T-cell (primary cell): ENCODE data around the gene TCAIM. TPM values are rescaled to one million over a fixed set of nuclear protein-coding genes. Genes with fewer than 3 reads are reported as not detected.

Source experiments
- ATAC-seq, 4 experiments: fragments of 200-7000 bp in 3 of 4; fragments of 150-1000 bp in 1 of 4; cut with Tn5 transposase; replicated peaks in 1 of 4; 1 replicate in 3 of 4; 2 replicates in 1 of 4; pipeline ENCODE4 v1.10.0; 2021; ENCODE audit warnings: moderate library complexity in 3 of 4, mild to moderate bottlenecking in 2 of 4, moderate number of reproducible peaks in 1 of 4
- CTCF ChIA-PET, 2 donors: fragments of 300-600 bp; sonication (Branson Sonifier 250); formaldehyde crosslinking; loops; one replicate each; lab custom pipeline; 2022; ENCODE audit warnings: antibody characterized with exemption in 2 of 2; lab: Charles Lee
- POLR2A ChIA-PET, 2 donors: fragments of 300-600 bp; sonication (Branson Sonifier 250); formaldehyde crosslinking; loops; one replicate each; lab custom pipeline; 2022; ENCODE audit warnings: antibody characterized with exemption in 2 of 2; lab: Charles Lee
- DNase-seq, 35 experiments: peaks; one replicate each; pipeline versions ENCODE4 v3.0.0 to v3.0.0-alpha.2; 2013 to 2023
- H3K27ac ChIP-seq: one replicate; pipeline ENCODE4 v1.5.1; 2013; ENCODE audit warnings: low read length
- H3K27me3 ChIP-seq, 2 experiments: replicated peaks in 1 of 2; 1 replicate in 1 of 2; 2 replicates in 1 of 2; pipeline versions ENCODE4 v1.6.1 to v1.7.0; 2013; ENCODE audit warnings: low read length in 1 of 2, mixed read lengths in 1 of 2; ENCODE audit not compliant: control insufficient read depth in 2 of 2, insufficient read depth in 2 of 2; ENCODE audit errors: extremely low read depth in 1 of 2
- H3K36me3 ChIP-seq, 2 donors: 1 replicate in 1 of 2; 2 replicates in 1 of 2; pipeline versions ENCODE4 v1.6.1 to v1.7.0; 2013; ENCODE audit warnings: low read length in 1 of 2; ENCODE audit not compliant: control insufficient read depth in 2 of 2, insufficient read depth in 1 of 2; ENCODE audit errors: extremely low read depth in 1 of 2
- H3K4me1 ChIP-seq, 2 experiments: 1 replicate in 1 of 2; 2 replicates in 1 of 2; pipeline versions ENCODE4 v1.6.1 to v1.7.0; 2013; ENCODE audit warnings: low read length in 2 of 2, mixed read lengths in 1 of 2; ENCODE audit not compliant: insufficient read depth in 2 of 2, control insufficient read depth in 1 of 2; ENCODE audit errors: extremely low read depth in 1 of 2
- H3K4me3 ChIP-seq, 2 donors: 1 replicate in 1 of 2; 2 replicates in 1 of 2; pipeline versions ENCODE4 v1.5.1 to v1.7.0; 2013; ENCODE audit warnings: mild to moderate bottlenecking in 2 of 2, low read length in 1 of 2, moderate library complexity in 1 of 2; ENCODE audit not compliant: control insufficient read depth in 1 of 2; ENCODE audit errors: extremely low read depth in 1 of 2
- H3K9me3 ChIP-seq: 2 replicates; pipeline ENCODE4 v1.7.0; 2013
- H3K27ac Mint-ChIP-seq, 2 donors: one replicate each; pipeline ENCODE4 v1.8.0; 2020 to 2021; ENCODE audit warnings: mild to moderate bottlenecking in 2 of 2, mixed read lengths in 2 of 2
- H3K27me3 Mint-ChIP-seq, 2 donors: one replicate each; pipeline ENCODE4 v1.8.0; 2021 to 2022; ENCODE audit warnings: mixed read lengths in 2 of 2
- H3K36me3 Mint-ChIP-seq: one replicate; pipeline ENCODE4 v1.8.0; 2021; ENCODE audit warnings: mixed read lengths
- H3K4me1 Mint-ChIP-seq, 3 donors: one replicate each; pipeline ENCODE4 v1.8.0; 2020 to 2022; ENCODE audit warnings: mixed read lengths in 3 of 3, mild to moderate bottlenecking in 1 of 3
- H3K4me3 Mint-ChIP-seq, 3 donors: one replicate each; pipeline ENCODE4 v1.8.0; 2020 to 2022; ENCODE audit warnings: mild to moderate bottlenecking in 3 of 3, mixed read lengths in 3 of 3, moderate library complexity in 3 of 3
- H3K9me3 Mint-ChIP-seq, 3 donors: one replicate each; pipeline ENCODE4 v1.8.0; 2020 to 2022; ENCODE audit warnings: mixed read lengths in 3 of 3
- WGBS: methylation state at CpG from one replicate; pipeline ENCODE4 v1.1.5; 2013; ENCODE audit warnings: missing lambda C conversion rate; ENCODE audit not compliant: insufficient coverage; 5-methylcytosine and 5-hydroxymethylcytosine counted together
- total RNA-seq, 35 experiments: library from RNA in 6 of 35; stranded (reverse) in 6 of 35; fragments of 120-200 nt in 1 of 35; gene quantifications; one replicate each; pipeline versions ENCODE4 v1.2.1 to v1.2.4 and lab custom pipeline; 2013 to 2026

The TCAIM gene
- total RNA-seq, 5 donors from 2014 or later (not counting 1 experiment from before 2014, with no cell fraction given) = 8.4 to 16.5 (median 13.4) TPM

DNA sequence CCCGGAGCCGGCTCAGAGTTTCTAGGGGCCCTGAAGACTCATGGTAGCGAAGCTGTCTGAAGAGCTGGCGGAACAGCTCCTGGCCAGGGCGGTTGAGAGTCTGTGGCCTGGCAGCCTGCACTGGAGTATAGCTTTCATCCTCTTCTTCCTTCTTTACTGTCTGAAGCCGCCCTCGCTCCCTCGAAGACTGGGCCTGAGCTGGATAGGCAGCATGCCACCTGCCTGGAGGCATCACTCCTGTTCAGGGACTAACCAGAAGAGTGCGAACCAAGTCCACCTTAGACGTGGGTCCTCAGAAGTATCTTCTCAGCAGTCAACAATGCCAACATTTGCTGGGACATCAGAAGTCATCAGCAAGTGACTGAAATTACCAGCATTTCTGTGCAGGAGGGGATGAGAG, 116.8 kb downstream of the TCAIM start:
- Mint-ChIP-seq H3K4me3 (no peak overlapping the region), H3K27me3 (no peaks in the 10 kb centered on the region), H3K36me3 (peaks cover 64% of the 10 kb centered on the region), H3K27ac (no peak overlapping the region), H3K4me1 (peaks cover 2 to 6% (median 2%) of the 10 kb centered on the region in 3 donors), H3K9me3 (peaks cover 0 to 9% (median 2%) of the 10 kb centered on the region in 3 donors)
- peaks cover 25 to 57% of the 10 kb centered on the region in 2 donors for H3K36me3 ChIP-seq
- no peak overlapping the region for H3K27ac ChIP-seq
- no peaks in the 10 kb centered on the region for H3K9me3 ChIP-seq
- no peak for ATAC-seq
- H3K4me3 ChIP-seq = no peak overlapping the region
- CTCF ChIA-PET = no interaction called here
- no peaks in the 10 kb centered on the region for H3K27me3 ChIP-seq
- no peak for DNase-seq
- H3K4me1 ChIP-seq = no peaks in the 10 kb centered on the region
- WGBS = 100% methylated on average over 9 of the region's 10 CpGs
- POLR2A ChIA-PET = no interaction called here

Other genes with a start within 250 kb of the TCAIM start
- not detected for gene TOPAZ1, start 96.9 kb upstream of the TCAIM start, total RNA-seq
- gene ZNF445, start 138.9 kb downstream of the TCAIM start, total RNA-seq = 10 to 100 TPM; 14.1 to 34.8 (median 29.6) TPM
- 1 to 10 TPM; 1.3 to 6.0 (median 4.2) TPM for gene ZKSCAN7, start 216.4 kb downstream of the TCAIM start, total RNA-seq
- under 1 TPM; 0.23 to 0.95 (median 0.60) TPM for gene ZNF660, start 246.2 kb downstream of the TCAIM start, total RNA-seq